LNCaP clone FGC (cell line): ENCODE results near the gene ACACA.
A peak's percentile ranks its signal among the peaks of the same experiment; 100 is the strongest.

ENCODE experiments used
- DNase-seq: peaks from one replicate; pipeline ENCODE4 v3.0.0-alpha.2; 2011; ENCODE audit warnings: low read depth
- H3K4me3 ChIP-seq: 2 replicates; pipeline ENCODE4 v1.5.1; 2011; ENCODE audit warnings: mild to moderate bottlenecking, low read depth, low read length, control low read depth
- CTCF ChIP-seq: IDR thresholded peaks from 2 replicates; pipeline ENCODE4 v1.5.1; 2012; ENCODE audit warnings: mild to moderate bottlenecking; ENCODE audit not compliant: control insufficient read depth, insufficient read depth; ENCODE audit errors: extremely low read depth

Gene ACACA

GRCh38 chr17:37052450-37052849, 354.2 kb downstream of the ACACA start:
- H3K4me3 ChIP-seq, result no peak overlapping the region
- no peak for TF ChIP-seq CTCF

GRCh38 chr17:37051833-37052232, 354.8 kb downstream of the ACACA start:
- no peak overlapping the region for H3K4me3 ChIP-seq
- no peak for TF ChIP-seq CTCF
- no peak for DNase-seq

More at GRCh38 chr17:37052450-37052849, 354.2 kb downstream of the ACACA start:
- no peak for DNase-seq

- TF ChIP-seq CTCF, result no peak
Measured at GRCh38 chr17:37051381-37051780, 355.3 kb downstream of the ACACA start.

GRCh38 chr17:37050920-37051319, 355.7 kb downstream of the ACACA start:
- DNase-seq, result no peak
- no peak overlapping the region for H3K4me3 ChIP-seq
- no peak for TF ChIP-seq CTCF

More at GRCh38 chr17:37051381-37051780, 355.3 kb downstream of the ACACA start:
- no peak overlapping the region for H3K4me3 ChIP-seq
- DNase-seq, result no peak

GRCh38 chr17:37048811-37049210, 357.8 kb downstream of the ACACA start:
- no peak overlapping the region for H3K4me3 ChIP-seq
- TF ChIP-seq CTCF, result no peak
- no peak for DNase-seq

GRCh38 chr17:37047631-37048104, 359.0 kb downstream of the ACACA start:
- H3K4me3 ChIP-seq, result no peak overlapping the region
- peak; percentile 82 for TF ChIP-seq CTCF
- peak; percentile 55 for DNase-seq

- no peak overlapping the region for H3K4me3 ChIP-seq
- no peak for DNase-seq
- TF ChIP-seq CTCF, result no peak
Measured at GRCh38 chr17:37045351-37045922, 361.2 kb downstream of the ACACA start.
